Measurements from ENCODE around the gene TAF11.
A peak's percentile ranks its signal among the peaks of the same experiment; 100 is the strongest.

TAF11 gene

GRCh38 chr6:34834789-34835518 is 52.9 kb downstream of the TAF11 start:
- peak; percentile 29; the same call in 1 of the 2 replicates for TF ChIP-seq POLR2AphosphoS5 (IDR thresholded peaks at IDR 0.05; ENCODE audit: low read depth)
- TF ChIP-seq, protein P1, sequence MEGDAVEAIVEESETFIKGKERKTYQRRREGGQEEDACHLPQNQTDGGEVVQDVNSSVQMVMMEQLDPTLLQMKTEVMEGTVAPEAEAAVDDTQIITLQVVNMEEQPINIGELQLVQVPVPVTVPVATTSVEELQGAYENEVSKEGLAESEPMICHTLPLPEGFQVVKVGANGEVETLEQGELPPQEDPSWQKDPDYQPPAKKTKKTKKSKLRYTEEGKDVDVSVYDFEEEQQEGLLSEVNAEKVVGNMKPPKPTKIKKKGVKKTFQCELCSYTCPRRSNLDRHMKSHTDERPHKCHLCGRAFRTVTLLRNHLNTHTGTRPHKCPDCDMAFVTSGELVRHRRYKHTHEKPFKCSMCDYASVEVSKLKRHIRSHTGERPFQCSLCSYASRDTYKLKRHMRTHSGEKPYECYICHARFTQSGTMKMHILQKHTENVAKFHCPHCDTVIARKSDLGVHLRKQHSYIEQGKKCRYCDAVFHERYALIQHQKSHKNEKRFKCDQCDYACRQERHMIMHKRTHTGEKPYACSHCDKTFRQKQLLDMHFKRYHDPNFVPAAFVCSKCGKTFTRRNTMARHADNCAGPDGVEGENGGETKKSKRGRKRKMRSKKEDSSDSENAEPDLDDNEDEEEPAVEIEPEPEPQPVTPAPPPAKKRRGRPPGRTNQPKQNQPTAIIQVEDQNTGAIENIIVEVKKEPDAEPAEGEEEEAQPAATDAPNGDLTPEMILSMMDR (IDR thresholded peaks at IDR 0.05; ENCODE audit: insufficient read depth, low read length): no peak
- TF ChIP-seq GABPA (IDR thresholded peaks at IDR 0.05; ENCODE audit: low read depth): no peak
- TF ChIP-seq SPI1 (IDR thresholded peaks at IDR 0.05; ENCODE audit: borderline replicate concordance, low read depth): peak; percentile 26; the same call in 1 of the 2 replicates
- no peak for TF ChIP-seq REST (IDR thresholded peaks at IDR 0.05; ENCODE audit: insufficient replicate concordance, low read depth)
- Histone ChIP-seq H3K27me3 (ENCODE audit: insufficient read depth, poor library complexity, severe bottlenecking) (no peaks in the 10 kb centered on the region), H3K27ac (replicated peaks) (peak overlapping the region; percentile 72), H3K4me3 (replicated peaks; ENCODE audit: insufficient read depth, low read length) (no peak overlapping the region)
- peak; percentile 40 to 77 for DNase-seq (ENCODE audit: low read depth in 1 of 2, low spot score in 1 of 2)

DNA sequence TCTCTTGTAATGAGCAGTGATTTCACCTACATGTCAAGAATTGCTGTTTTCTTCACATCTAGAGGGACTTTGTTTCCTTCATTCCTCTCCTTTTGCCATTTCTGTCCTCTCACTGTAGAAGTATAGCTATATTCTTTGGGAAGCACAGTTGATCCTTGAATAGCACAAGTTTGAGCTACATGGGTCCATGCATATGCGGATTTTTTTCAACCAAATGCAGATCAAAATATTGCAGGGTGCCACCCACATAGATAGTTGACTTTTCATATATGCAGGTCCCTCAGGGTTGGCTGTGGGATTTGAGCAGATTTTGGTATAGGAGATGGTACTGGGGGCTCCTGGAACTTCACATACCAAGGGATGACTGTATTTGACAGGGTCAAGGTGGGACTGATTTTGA is 54.9 kb downstream of the TAF11 start:
- TF ChIP-seq REST (IDR thresholded peaks at IDR 0.05; ENCODE audit: insufficient replicate concordance, low read depth) (no peak), POLR2AphosphoS5 (IDR thresholded peaks at IDR 0.05; ENCODE audit: low read depth) (no peak), GABPA (IDR thresholded peaks at IDR 0.05; ENCODE audit: low read depth) (no peak)
- TF ChIP-seq, protein P1 (IDR thresholded peaks at IDR 0.05; ENCODE audit: insufficient read depth, low read length): no peak
- H3K27me3 ChIP-seq (ENCODE audit: insufficient read depth, poor library complexity, severe bottlenecking): no peaks in the 10 kb centered on the region
- H3K4me3 ChIP-seq (replicated peaks; ENCODE audit: insufficient read depth, low read length): no peak overlapping the region
- H3K27ac ChIP-seq (replicated peaks): no peak overlapping the region
- no peak for DNase-seq (ENCODE audit: low read depth in 1 of 2, low spot score in 1 of 2)

GRCh38 chr6:34829137-34829536 is 58.7 kb downstream of the TAF11 start:
- Histone ChIP-seq H3K4me3 (replicated peaks; ENCODE audit: insufficient read depth, low read length) (no peak overlapping the region), H3K27ac (replicated peaks) (no peak overlapping the region), H3K27me3 (ENCODE audit: insufficient read depth, poor library complexity, severe bottlenecking) (no peaks in the 10 kb centered on the region)
- no peak for TF ChIP-seq REST (IDR thresholded peaks at IDR 0.05; ENCODE audit: insufficient replicate concordance, low read depth)
- no peak for TF ChIP-seq GABPA (IDR thresholded peaks at IDR 0.05; ENCODE audit: low read depth)
- TF ChIP-seq SPI1 (IDR thresholded peaks at IDR 0.05; ENCODE audit: borderline replicate concordance, low read depth): no peak
- TF ChIP-seq POLR2AphosphoS5 (IDR thresholded peaks at IDR 0.05; ENCODE audit: low read depth): no peak
- TF ChIP-seq, protein P1 (IDR thresholded peaks at IDR 0.05; ENCODE audit: insufficient read depth, low read length): no peak
- DNase-seq (ENCODE audit: low read depth in 1 of 2, low spot score in 1 of 2): no peak

All from HL-60 (cell line).